HG03025 (cell line): ENCODE data around the gene RSBN1.
"Not testable (repeated sequence)": the region's sequence is repeated elsewhere in the genome, so short reads cannot be mapped to it uniquely, and the experiment has no call there.

Experiments
- ATAC-seq: cut with Tn5 transposase; IDR thresholded peaks from one replicate; pipeline ENCODE4 v1.9.1; 2021; ENCODE audit warnings: mild to moderate bottlenecking, moderate library complexity; ENCODE audit not compliant: unreplicated experiment, low FRiP score

RSBN1 gene

DNA sequence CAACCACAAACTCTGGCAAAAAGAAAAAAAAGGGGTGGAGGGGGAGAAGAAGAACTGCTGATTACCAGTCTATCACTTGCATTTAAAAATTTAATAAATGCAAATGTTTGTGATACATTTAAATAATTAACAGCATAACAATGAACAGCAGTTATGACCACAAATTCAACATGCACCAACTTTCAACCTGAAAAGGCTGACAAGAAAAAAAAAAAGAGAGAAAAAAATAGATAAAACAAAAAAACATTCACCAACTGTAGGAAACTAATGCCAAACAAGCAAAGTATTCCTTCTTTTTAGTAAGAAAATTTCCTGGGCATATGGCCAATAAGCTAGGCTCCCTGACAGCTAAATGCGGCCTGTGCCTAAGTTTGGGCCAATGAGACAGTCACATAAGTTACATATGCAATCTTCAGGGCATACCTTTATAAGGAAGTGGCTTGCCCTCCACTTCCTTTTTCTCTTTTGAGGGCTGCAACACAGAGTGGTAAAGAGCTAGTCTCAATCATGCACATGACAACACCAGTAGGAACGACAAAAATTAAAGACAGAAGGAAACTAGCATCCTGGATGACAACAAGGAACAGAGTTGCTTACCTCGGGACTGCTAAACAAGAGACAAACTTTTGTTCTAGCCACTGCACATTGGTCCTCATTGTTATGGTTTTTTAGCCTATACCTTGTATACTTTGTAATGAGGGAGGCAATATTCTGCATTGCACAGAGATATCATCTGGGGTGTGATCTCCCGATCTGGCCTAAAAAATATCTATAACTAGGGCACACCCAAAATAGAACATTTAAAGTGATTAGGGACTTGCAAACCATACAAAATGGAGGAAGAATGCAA is 28.8 kb downstream of the RSBN1 start:
- ATAC-seq: peak; percentile 81

DNA sequence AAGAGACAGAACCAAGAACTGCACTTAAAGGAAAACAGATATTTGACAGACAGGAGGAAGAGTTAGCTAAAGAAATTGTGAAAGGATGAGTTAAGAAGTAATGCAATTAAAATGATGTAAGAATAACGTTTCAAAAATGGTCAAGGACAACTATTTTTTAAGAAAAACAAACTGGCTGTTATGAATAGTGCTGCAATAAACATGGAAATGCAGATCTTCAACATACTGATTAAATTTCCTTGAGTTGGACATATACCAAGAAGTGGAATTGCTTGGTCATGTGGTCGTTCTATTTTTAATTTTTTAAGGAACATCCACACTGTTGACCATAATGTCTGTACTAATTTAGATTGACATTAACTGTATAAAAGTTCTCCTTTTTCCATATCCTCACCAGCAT is 29.9 kb downstream of the RSBN1 start:
- ATAC-seq: no peak

DNA sequence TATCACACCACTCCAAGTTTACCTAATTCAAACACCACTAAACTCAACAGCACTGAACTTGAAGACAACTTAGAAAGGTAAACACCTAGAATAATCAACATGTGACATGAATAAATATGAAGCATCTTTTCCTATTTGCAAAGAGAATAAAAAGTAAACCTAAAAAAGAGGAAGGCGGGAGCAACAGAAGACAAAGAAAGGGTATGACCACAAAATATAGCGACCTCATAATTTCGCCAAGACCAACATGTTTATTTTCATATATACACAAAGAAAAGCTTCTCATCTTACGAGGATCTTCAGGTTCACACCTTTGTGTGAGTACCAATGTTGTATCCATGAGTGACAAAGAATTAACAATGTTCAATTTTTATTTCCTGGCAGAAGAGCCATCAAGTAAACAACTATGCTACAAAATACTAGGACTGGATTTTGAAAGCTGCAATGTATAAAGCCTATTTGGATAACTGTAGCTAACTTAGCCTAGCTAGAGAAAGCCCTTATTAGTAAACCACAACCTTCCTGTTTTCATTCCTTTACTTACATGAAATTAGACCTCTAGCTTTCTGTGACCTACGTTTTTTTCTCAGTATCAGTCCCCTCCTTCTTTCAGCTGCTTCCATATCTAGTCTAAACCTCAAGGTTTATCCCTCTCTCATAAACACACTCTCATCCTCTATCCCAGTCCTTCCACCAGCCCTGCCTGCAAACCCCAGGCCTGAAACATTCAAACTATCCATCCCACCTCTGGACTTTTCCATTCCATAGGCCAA is 31.7 kb downstream of the RSBN1 start:
- peak; percentile 59 for ATAC-seq

DNA sequence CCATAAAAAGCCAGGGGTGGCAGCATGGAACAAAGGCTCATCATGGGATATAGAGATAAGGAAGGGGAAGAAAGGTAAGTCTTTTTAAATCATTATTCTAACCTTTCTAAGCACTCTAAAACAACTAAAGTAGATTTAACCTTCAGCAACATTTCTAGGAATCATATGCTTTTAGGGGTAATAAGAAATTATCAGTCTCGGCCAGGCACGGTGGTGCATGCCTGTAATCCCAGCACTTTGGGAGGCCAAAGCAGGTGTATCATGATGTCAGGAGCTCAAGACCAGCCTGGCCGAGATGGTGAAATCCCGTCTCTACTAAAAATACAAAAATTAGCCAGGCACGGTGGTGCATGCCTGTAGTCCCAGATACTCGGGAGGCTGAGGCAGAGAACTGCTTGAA is 32.7 kb downstream of the RSBN1 start:
- no peak for ATAC-seq

DNA sequence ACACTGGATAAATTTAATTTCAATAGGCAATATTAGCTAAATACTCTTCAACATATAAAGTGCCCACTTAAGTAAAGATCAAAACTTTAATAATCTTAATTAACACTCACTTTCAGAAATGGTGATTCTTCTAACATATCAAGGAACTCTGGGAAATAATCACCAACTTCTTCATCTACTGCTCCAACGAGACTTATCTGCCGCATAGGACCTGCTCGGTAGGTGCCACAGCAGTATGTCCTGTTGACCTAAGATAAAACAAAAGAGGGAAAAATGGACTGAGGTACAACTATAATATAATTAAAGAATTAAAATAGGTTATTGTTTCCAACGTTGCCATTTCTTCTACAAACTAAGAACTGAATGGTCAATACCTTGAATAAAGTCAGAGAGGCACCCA is 34.7 kb downstream of the RSBN1 start:
- ATAC-seq: no peak

DNA sequence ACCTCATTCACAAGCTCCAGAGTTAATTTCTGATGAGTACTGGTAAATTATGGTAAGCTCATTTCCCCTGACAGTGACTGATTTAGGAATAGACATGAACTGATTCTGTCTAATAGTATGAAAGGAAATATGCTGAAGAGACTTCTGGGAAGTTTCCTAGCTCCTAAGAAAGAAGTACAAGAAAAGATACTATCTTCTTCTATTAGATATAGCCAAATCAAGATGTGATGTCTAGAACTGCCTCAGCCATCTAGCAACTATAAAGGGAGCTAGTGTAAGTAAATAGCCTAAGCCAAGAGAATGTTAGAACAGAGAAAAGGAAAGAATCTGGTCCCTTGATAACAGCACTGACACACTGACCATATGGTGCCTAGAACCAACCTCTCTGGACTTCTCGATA is 42.2 kb downstream of the RSBN1 start:
- no peak for ATAC-seq

DNA sequence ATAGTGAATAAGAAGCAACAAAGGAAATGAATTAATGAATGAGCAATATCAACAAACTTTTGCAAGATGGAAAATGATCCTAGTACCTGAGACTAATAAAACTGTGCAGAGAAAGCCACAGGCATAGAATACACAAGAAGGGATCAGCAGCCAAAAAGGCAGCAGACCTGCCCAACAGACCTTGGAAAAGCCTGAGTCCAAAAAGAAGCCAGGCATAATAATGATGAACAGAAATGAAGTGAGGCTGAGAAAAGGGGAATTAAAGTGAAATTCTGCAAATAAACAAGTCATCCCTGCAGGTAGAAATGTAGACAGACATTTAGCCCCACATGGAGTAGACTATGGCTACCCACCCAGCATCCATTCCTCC is 42.7 kb downstream of the RSBN1 start:
- ATAC-seq: no peak

DNA sequence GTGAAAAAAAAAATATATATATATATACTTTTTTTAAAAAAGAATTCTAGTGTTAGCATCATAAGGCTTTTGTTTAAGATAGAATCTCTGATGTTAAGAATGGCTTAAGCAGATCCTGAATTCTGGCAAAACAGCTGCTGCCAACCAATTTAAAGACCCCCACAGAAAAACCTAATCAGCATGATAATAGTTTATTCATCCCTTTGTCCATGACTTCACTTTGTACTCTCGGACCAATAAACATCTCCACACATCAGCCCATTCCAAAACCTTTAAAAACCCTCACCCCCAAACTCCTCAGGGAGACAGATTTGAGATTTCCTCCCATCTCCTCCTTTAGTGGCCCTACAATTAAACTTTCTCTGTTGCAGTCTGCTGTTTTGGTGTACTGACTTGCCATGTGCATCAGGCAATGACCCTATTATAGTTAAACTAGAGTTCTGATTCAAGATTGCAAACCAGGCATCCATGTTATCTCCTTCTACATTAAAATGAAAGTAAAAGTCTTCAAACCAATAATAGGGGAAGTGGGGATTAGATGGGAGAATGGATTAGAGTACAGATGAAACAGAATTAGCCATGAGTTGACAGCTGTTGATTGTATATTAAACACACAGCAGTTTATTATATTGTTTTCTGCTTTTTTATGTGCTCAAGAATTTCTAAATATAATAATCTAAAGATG is 43.2 kb downstream of the RSBN1 start:
- ATAC-seq: no peak

DNA sequence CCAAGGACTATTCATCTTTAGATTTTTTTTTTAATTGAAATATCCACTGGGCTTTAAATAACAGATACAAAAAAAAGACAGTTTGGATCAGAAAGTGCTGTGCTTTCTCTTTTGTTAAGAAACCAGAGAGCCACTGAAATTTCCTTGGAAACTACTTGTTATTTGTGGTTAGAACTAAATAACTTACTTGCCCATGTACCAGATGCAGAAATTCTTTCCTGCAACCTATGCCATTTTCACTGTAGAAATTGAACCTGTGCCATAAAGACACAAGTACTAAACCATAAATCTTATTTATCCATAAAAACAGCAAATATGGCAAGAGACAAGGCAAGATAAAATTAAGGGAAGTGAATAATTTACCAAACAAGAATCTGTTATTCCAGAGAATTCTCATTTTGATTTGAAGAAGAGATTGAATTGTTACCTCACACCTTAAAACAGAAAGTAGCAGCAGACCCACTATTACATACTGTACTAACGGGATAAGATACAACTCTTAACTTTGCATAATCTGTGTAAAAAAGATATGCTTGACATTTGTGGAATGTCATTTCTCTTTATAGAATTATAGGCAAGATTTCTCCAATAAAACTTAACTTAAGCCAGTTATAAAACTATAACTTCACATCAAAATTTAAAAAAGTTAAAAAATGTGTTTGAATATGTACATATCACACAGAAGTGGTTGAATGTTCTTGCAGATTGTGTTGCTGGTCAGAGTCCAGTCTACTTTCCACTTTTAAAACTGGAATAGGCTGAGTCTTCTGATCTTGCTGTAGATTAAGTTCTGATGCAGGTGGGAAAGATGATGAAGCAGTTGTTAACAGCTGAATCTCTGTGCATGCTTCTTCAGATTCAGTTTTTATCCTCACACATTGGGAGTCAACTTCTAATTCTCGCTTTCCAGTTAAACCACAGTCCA is 46.7 kb downstream of the RSBN1 start:
- ATAC-seq: no peak

DNA sequence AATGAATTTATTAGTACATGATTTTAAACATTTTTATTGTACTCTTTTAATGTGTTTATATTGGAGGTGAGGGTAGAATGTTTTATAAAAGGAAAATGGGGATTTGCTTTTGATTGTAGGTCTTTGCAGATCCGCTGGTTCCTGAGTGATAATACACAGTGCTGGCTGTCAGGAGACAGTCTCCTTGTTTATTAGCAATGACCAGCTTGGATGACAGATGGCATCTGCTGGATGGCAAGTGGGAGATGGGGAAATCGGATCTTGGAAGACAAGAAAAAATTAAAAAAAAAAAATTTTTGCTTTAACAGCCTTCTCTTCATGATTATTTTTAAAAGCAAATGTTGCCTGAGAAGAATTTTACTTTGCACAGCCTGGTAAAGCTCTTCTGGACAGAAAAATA is 48.6 kb downstream of the RSBN1 start:
- no peak for ATAC-seq

DNA sequence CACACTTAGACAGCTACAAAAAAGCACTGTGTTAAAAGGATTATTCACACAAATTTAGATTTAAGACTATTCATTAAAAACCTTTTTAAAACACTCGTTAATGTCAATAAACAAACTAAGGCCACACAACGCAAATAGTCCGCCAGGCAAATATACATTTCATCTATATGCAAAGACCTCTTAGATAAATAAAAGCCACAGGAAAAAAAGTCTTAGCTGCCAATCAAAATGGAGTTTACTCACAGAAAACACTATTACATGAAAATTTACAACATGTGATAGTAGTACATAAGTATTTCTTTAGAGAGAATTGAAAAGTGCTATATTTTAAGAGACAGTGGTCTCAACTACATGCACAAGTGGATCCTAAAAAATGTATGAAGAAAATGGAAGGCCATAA is 50.3 kb downstream of the RSBN1 start:
- ATAC-seq: no peak

DNA sequence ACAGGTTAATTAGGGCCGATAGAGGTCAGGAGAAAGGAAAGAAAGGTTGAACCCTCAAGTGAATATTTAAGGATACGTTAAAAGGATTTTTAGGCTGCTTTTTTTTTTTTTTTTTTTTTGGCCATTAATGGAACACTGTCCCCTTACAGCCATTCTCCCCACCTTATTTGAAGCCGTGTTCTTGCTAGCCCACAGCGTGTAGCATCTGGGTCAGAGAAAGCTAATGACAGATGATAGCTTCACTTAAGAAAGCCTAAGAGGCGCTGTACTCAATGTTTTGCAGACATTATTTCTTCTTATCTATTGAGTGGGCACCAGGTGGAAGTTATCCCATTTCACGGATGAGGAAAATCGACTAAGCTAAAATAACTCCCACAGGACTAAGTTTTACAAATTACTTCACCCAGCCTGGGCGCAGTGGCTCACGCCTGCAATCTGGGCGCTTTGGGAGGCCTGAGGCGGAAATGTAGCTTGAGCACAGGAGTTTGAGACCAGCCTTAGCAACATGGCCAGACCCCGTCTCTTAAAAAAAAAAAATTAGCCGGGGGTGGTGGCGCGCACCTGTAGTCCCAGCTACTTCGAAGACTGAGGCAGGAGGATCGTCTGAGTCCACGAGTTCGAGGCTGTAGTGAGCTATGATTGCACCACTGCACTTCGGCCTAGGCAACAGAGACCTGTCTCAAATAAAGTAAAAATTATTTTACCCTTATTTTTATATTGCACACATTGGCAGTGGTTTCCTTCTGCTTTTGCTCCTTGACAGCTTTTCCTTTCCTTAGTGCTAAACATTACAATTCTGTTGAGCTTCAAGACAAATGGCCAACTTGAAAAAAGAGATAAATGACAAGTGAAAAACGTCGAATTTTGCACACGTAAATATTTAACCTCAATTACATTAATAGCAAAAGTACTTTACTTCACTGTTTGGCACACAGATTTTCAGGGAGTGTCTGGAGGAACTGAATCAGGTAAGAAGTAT is 51.9 kb downstream of the RSBN1 start:
- no peak for ATAC-seq

DNA sequence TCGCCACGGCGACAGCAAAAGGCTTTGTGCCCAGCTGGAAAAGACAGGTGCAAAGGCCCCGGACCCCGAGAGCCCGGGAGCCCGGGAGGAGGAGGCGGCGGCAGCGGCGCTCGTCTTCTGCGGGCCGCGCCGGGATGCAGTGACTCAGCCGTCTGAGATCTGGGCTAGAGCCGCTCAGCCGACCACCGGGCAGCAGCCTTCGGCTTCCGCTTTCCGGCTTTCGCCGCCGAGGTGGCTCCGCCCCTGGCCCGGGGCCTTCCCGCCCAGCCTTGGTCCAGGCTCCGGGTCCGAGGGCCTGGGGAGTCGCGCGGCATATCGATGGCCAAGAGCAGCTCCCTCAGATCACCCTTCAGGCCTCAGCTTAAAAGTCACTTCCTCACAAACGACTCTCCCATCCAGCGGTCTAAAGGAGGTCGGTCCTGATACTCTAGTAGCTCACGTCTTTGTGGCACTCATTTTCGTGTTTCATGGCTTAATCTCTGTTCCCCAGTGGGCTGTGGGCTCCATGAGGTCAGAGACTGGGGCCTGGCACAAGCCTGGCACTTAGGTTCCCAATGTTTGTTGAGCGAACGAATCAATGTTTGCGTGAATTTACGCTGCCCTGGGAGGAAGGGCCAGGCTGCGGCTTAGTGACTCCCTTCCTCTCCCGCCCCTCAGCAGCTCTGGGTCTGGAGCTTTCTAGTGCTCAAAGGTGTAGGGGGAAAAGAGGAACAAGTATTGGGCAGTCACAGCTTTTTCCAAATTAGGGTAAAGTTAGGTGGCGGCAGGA is 52.8 kb downstream of the RSBN1 start, which contains the start of gene PHTF1:
PHTF1 (minus strand) TSS at position 154 of the 769 bp plus-strand sequence. CDS start 783 bp downstream, outside the sequence.
- ATAC-seq: peak; percentile 80

DNA sequence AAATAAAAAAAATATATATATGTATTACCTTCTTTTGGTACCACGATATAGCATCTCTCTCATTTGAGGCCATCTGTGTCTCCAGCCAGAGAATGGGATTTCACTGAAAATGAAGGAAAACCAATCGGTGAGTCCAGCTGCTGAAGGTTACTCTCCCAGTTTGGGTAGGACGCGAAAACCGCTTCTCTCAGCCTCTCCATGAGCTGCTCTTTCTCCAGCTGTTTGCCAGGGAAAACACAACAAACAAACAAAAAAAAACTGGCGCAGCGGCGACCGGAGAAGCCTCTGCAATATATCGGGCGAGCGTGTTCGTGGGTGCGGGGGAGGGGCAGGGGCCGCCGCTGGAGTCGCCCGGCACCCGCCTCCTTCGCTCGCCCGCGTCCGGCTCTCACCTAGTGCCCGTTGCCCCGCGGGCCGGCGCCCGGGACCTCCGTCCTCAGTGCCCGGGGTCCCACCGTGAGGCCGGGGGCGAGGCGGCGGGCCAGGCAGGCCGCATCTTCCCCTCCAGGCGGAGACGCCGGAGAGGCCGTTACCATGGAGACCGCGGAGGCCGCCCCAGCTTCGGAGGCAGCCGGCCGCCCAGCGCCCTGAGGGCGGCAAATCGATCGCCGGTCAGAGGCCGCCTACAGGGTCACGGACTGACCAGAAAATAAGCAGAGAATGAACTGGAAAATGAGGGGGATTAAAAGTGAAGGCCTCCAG is 53.5 kb downstream of the RSBN1 start:
- peak; percentile 60 for ATAC-seq

DNA sequence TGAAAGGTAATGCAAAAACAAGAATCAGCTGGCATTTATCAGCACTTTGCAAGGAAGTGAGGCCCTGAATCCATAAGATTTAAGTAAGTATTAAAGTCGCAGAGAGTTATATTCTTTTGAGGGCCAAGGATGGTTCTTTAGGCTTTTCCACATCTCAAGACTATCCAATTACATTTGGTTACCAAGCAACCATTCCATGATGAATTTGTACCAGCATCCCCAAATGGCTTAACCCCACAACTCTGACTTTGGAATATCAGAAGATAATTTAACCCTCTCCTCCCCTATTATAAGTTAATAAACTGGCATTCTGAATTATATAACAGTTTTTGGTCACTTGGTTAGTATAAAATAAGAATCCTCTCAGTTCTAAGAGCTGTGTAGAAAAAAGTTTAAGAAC is 55.8 kb downstream of the RSBN1 start:
- ATAC-seq: no peak

DNA sequence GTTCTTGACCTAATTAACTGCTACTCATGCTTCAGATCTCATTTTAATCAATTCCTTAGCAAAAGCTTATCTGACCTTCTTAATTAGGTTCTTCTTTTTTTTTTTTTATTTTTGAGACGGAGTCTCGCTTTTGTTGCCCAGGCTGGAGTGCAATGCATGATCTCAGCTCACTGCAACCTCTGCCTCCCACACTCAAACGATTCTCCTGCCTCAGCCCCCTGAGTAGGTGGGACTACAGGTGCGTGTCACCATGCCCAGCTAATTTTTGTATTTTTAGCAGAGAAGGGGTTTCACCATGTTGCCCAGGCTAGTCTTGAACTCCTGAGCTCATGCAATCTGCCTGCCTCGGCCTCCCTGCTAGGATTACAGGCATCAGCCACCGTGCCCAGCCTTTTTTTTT is 58.9 kb downstream of the RSBN1 start:
- not testable (repeated sequence) for ATAC-seq

DNA sequence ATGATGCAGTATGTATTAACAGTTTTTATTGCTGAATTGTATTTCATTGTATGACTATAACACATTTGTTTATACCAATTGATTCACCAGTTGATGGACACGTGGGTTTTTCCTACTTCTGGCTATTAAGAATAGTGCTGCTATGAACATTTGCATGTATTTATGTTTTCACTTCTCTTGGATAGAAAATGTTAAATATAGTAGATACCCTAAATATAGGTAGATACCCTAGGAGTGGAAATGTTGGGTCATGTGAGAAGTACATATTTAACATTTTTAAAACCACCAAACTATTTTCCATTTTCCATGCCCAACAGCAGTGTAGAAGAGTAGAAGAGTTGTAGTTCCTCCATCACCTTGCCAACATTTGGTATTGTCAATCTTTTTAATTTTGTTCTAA is 60.8 kb downstream of the RSBN1 start:
- ATAC-seq: no peak

DNA sequence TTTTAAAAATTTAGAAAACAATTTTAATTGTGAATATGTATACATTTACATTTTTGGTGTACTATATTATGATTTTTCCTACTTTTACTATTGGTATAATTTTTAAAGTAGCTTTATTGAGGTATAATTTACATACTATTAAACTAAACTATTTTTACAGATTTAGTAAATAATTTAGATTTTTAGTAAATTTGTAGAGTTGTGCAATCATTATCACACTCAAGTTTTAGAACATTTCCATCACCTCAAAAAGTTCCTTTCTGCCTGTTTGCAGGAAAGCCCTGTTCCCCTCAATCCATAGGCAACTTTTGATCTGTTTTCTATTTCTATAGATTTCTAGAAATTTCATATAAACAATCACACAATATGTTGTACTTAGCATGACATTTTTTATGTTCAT is 61.2 kb downstream of the RSBN1 start:
- no peak for ATAC-seq
